IMR-90 (cell line): ENCODE results near the gene TRHDE.

Experiments used
- CTCF ChIP-seq: conservative IDR thresholded peaks from 2 replicates; pipeline ENCODE4 v1.5.1; 2012; ENCODE audit warnings: mild to moderate bottlenecking, low read depth, low read length, improper control_type of control experiment
- RAD21 ChIP-seq: IDR thresholded peaks from 2 replicates; pipeline ENCODE4 v1.6.1; 2012; ENCODE audit warnings: low read length, improper control_type of control experiment
- RFX5 ChIP-seq: IDR thresholded peaks from 2 replicates; pipeline ENCODE4 v1.8.0; 2012; ENCODE audit warnings: low read depth, mild to moderate bottlenecking, low read length, moderate library complexity
- USF2 ChIP-seq: fragments of 150-350 bp; IDR thresholded peaks from 2 replicates; pipeline ENCODE4 v1.6.1; 2017; ENCODE audit warnings: mild to moderate bottlenecking, antibody characterized with exemption, low read length, low read depth

- TF ChIP-seq CTCF (no peak), RAD21 (no peak), RFX5 (no peak), USF2 (no peak)
Measured at GRCh38 chr12:72268386-72268785, 3.8 kb upstream of the TRHDE start.
